22Rv1 (cell line): ENCODE data around the gene NAIF1.

Experiments
- H3K27ac ChIP-seq: fragments of 450-650 bp; 2 replicates; pipeline ENCODE4 v1.5.1; 2017
- ZFX ChIP-seq: fragments of 450-650 bp; IDR thresholded peaks from 2 replicates; pipeline ENCODE4 v1.6.1; 2017; ENCODE audit warnings: antibody characterized with exemption, borderline replicate concordance
- TF ChIP-seq, protein P1 (sequence below): fragments of 450-650 bp; IDR thresholded peaks from 2 replicates; pipeline ENCODE4 v1.5.1; 2017; ENCODE audit warnings: mild to moderate bottlenecking

Gene NAIF1

DNA sequence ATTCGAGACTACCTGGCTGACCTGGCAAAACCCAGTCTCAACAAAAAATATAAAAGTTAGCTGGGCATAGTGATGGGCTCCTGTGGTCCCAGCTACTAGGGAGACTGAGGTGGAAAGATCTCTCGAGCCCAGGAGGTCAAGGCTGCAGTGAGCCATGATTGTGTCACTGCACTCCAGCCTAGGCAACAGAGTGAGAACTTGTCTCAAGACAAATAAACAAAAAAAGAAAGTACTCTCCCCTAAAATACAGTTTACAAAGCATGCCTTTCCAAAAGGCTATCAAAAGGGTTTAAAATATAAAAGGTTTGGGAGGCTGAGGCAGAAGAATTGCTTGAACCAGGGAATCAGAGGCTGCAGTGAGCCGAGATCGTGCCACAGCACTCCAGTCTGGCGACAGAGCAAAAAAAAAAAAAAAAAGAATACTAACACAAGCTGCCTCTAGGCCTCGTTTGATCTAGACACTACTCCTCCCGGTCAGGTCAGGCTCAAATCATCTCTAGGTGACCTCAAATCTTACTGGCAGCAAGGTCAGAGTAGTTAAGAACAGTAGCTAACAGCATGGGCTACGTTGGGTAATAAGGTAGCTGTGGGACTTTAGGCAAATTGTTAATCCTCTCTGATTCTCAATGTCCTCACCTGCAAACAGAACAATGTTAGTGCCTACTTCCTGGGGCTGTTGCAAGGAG lies 9.3 kb downstream of the NAIF1 start:
- TF ChIP-seq, protein P1, sequence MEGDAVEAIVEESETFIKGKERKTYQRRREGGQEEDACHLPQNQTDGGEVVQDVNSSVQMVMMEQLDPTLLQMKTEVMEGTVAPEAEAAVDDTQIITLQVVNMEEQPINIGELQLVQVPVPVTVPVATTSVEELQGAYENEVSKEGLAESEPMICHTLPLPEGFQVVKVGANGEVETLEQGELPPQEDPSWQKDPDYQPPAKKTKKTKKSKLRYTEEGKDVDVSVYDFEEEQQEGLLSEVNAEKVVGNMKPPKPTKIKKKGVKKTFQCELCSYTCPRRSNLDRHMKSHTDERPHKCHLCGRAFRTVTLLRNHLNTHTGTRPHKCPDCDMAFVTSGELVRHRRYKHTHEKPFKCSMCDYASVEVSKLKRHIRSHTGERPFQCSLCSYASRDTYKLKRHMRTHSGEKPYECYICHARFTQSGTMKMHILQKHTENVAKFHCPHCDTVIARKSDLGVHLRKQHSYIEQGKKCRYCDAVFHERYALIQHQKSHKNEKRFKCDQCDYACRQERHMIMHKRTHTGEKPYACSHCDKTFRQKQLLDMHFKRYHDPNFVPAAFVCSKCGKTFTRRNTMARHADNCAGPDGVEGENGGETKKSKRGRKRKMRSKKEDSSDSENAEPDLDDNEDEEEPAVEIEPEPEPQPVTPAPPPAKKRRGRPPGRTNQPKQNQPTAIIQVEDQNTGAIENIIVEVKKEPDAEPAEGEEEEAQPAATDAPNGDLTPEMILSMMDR: no peak
- TF ChIP-seq ZFX: no peak
- peak overlapping the region; percentile 30; the same call in 1 of the 2 replicates for H3K27ac ChIP-seq

DNA sequence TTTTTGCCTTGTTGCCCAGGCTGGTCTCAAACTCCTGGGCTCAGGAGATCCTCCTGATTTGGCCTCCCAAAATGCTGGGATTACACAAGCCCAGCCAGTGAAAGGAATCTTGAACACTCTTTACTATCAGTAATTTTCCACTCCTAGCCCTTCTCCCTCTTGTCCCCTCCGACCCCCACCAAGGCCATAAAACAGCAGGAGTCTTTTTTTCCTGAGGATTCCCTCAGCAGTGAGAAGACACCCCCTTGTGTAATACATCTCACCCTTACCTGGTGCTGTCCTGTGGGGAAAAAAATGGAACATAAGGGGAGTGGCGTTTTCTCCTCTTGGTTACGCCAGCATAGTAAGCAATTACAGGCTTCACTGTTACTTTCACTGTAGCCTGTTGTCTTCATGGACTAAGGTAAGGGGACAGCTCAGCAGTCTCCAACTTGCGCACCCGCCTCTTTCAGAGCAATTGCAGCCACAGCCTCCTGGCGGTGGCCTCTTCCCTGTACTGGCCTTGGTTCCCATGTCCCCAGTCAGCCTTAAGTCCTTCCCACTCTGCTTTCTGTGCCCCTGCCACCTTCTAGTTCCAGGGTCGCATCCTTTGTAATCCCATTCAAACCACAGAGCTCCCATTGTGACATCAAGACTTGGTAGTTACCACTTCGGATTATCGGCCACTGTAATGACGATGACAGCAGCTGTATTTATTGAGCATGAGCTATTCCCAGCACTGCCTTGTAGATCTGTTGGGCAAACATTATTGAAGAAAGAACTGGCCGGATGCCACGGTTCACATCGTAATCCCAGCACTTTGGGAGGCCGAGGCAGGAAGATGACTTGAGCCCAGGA lies 10.0 kb downstream of the NAIF1 start:
- TF ChIP-seq, protein P1: no peak
- no peak for TF ChIP-seq ZFX
- peak overlapping the region; percentile 30; the same call in 1 of the 2 replicates for H3K27ac ChIP-seq

DNA sequence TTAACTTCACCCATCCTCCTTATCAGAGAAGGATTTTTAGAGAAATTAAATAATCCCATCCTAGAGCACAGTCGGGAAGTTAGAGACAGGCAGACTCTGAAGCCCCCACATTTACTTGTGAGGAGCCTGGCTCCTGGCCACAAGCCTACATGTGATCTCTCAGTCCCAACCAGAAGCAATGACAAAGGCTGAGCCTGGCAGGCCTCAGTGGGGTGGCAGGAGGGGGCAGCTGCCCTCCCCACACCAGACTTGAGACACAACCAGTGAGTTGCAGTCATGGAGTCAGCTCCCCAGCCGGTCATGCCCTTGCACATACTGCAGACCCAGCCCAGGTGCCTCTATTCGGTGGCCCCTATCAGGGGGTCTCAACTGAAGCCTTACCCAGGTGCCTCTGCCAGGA lies 11.0 kb downstream of the NAIF1 start:
- TF ChIP-seq, protein P1: no peak
- no peak for TF ChIP-seq ZFX

DNA sequence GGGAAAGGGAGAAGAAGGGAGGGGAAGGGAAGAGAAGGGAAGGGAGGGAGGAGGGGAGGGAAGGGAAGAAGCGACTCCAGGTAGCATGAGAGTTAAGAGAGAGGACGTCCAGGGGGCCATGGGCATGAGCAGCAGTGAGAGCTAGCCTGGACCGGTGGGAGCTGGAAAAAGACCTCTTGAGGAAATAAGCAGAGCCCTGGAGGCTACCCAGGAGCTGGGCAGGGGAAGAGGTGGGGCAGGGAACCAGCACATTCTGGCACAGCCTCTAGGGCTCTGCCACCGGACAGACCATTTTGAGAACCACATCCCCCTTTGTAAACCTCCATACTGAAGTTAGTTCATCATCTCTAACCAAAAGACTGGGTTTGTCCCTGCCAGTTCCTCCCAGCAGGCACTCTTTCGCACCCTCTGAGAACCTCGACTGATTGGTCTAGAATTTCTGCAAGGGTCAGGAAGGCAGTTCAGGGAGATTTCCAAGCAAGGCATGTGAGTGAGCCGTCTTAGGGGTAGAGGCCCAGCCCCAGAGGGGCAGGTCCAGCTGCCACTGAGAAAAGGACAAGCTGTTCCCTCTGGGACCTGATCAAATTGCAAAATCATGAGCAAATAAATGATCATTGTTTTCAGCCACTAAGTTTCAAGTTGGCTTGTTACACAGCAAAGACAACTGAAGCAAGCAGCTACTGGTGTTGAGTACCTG lies 11.6 kb downstream of the NAIF1 start:
- TF ChIP-seq ZFX: no peak
- TF ChIP-seq, protein P1: no peak
- no peak overlapping the region for H3K27ac ChIP-seq

More for the DNA sequence above, 11.0 kb downstream of the NAIF1 start:
- no peak overlapping the region for H3K27ac ChIP-seq

DNA sequence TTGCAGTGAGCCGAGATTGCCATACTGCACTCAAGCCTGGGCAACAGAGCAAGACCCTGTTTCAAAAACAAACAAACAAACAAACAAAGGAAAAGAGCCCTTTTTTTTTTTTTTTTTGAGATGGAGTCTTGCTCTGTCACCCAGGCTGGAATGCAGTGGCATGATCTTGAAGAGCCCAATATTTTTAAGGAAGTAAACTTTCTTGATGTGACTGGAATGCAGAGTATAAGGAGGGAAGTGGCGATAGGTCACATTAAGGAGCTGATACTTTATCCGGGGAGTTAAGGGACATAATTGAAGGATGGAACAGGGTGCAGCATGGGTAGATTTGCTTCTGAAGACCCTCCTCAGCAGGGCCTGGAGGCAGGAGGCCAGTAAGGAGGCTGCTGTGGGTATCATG lies 13.0 kb downstream of the NAIF1 start:
- no peak overlapping the region for H3K27ac ChIP-seq
- TF ChIP-seq, protein P1: no peak
- TF ChIP-seq ZFX: no peak

DNA sequence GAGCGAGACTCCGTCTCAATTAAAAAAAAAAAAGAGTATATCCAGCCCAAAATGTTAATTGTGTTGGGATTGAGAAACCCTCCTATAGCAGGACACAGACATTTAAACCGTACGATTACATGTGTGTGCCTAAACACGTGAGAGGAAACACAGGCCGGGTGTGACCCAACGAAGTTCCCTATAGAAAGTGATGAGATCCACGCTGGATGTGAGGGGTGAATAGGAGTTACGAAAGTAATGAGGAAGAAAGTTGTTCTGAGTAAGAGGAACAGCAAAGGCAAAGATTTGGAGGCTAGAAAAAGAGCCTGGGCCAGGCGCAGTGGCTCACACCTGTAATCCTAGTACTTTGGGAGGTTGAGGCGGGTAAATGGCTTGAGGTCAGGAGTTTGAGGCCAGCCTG lies 13.6 kb downstream of the NAIF1 start:
- TF ChIP-seq ZFX: no peak
- TF ChIP-seq, protein P1: no peak
- H3K27ac ChIP-seq: no peak overlapping the region
